ENCODE data around the gene TTC39B. TPM values are rescaled to one million over a fixed set of nuclear protein-coding genes. Genes with fewer than 3 reads are reported as not detected.

The TTC39B gene
- total and polyA plus RNA-seq, 7 donors: 0.18 to 13.1 (median 1.8) TPM

- no peaks in the 10 kb centered on the region for H3K27me3 ChIP-seq (ENCODE audit: insufficient read depth in 3 of 3, low read length in 2 of 3)
- intact Hi-C loops (cut with DNase I): loop anchor here in 1 of 2 donors (10.0 kb wide), 1 partner anchor 332 kb away; no protein-coding TSS in a partner anchor
- DNase-seq (no peak), ATAC-seq (no peak)
- H3K36me3 ChIP-seq (ENCODE audit: insufficient read depth in 1 of 2, low read depth in 1 of 2): no peaks in the 10 kb centered on the region
- TF ChIP-seq, protein P1, sequence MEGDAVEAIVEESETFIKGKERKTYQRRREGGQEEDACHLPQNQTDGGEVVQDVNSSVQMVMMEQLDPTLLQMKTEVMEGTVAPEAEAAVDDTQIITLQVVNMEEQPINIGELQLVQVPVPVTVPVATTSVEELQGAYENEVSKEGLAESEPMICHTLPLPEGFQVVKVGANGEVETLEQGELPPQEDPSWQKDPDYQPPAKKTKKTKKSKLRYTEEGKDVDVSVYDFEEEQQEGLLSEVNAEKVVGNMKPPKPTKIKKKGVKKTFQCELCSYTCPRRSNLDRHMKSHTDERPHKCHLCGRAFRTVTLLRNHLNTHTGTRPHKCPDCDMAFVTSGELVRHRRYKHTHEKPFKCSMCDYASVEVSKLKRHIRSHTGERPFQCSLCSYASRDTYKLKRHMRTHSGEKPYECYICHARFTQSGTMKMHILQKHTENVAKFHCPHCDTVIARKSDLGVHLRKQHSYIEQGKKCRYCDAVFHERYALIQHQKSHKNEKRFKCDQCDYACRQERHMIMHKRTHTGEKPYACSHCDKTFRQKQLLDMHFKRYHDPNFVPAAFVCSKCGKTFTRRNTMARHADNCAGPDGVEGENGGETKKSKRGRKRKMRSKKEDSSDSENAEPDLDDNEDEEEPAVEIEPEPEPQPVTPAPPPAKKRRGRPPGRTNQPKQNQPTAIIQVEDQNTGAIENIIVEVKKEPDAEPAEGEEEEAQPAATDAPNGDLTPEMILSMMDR (IDR thresholded peaks at IDR 0.05): no peak
- no peak overlapping the region for H3K27ac ChIP-seq
- no peaks in the 10 kb centered on the region for H3K4me1 ChIP-seq
- 66 to 93% (median 81%) methylated on average over 3 of the region's 3 CpGs for WGBS, 3 donors
- no peak overlapping the region for H3K4me3 ChIP-seq
- H3K9me3 ChIP-seq: no peaks in the 10 kb centered on the region
Measured at GRCh38 chr9:15272377-15272928, 34.6 kb downstream of the TTC39B start.

GRCh38 chr9:15271403-15271802 is 35.6 kb downstream of the TTC39B start:
- TF ChIP-seq, protein P1 (IDR thresholded peaks at IDR 0.05): no peak
- no peak overlapping the region for H3K27ac ChIP-seq

GRCh38 chr9:15268782-15269181 is 38.2 kb downstream of the TTC39B start:
- H3K4me1 ChIP-seq: no peaks in the 10 kb centered on the region
- no peaks in the 10 kb centered on the region for H3K27me3 ChIP-seq (ENCODE audit: insufficient read depth in 3 of 3, low read length in 2 of 3)
- no peaks in the 10 kb centered on the region for H3K9me3 ChIP-seq
- ATAC-seq (no peak), DNase-seq (no peak)
- 86 to 87% (median 86%) methylated on average over 3 of the region's 3 CpGs for WGBS, 3 donors
- H3K27ac ChIP-seq: no peak overlapping the region
- intact Hi-C loops (cut with DNase I): no loop called here
- no peaks in the 10 kb centered on the region for H3K36me3 ChIP-seq (ENCODE audit: insufficient read depth in 1 of 2, low read depth in 1 of 2)
- H3K4me3 ChIP-seq: no peak overlapping the region
- TF ChIP-seq, protein P1 (IDR thresholded peaks at IDR 0.05): no peak

More at GRCh38 chr9:15271403-15271802, 35.6 kb downstream of the TTC39B start:
- H3K36me3 ChIP-seq (ENCODE audit: insufficient read depth in 1 of 2, low read depth in 1 of 2): no peaks in the 10 kb centered on the region
- intact Hi-C loops (cut with DNase I): loop anchor here in 1 of 2 donors (10.0 kb wide), 1 partner anchor 333 kb away; no protein-coding TSS in a partner anchor
- H3K27me3 ChIP-seq (ENCODE audit: insufficient read depth in 3 of 3, low read length in 2 of 3): no peaks in the 10 kb centered on the region
- DNase-seq (no peak), ATAC-seq (no peak)
- H3K4me3 ChIP-seq: no peak overlapping the region
- H3K9me3 ChIP-seq: no peaks in the 10 kb centered on the region
- H3K4me1 ChIP-seq: no peaks in the 10 kb centered on the region
- WGBS, 3 donors: 90 to 93% (median 91%) methylated on average over 7 of the region's 7 CpGs

DNA sequence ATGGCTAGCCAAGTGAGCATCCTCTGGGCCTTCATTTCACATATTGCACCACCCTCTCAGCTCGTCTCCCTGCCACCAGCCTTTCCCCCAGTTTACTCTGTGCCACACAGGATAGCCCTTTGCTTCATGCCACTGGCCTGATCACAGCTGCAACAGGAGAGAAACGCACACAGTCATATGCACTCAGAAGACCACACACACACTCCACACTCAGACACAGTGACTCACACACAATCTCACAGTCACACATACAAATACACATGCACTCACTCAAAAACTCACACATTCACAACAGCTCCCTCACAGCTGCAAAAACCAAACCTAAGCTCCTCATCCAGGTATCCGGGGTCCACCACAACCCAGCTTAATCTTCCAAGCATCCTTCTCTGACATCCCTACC is 38.7 kb downstream of the TTC39B start:
- WGBS, 3 donors: 83 to 89% (median 88%) methylated on average over 3 of the region's 3 CpGs
- ATAC-seq (no peak), DNase-seq (no peak)
- TF ChIP-seq, protein P1 (IDR thresholded peaks at IDR 0.05): no peak
- H3K9me3 ChIP-seq: no peaks in the 10 kb centered on the region
- H3K4me3 ChIP-seq: no peak overlapping the region
- no peaks in the 10 kb centered on the region for H3K4me1 ChIP-seq
- H3K27ac ChIP-seq: no peak overlapping the region
- no peaks in the 10 kb centered on the region for H3K27me3 ChIP-seq (ENCODE audit: insufficient read depth in 3 of 3, low read length in 2 of 3)
- no peaks in the 10 kb centered on the region for H3K36me3 ChIP-seq (ENCODE audit: insufficient read depth in 1 of 2, low read depth in 1 of 2)
- intact Hi-C loops (cut with DNase I): no loop called here

DNA sequence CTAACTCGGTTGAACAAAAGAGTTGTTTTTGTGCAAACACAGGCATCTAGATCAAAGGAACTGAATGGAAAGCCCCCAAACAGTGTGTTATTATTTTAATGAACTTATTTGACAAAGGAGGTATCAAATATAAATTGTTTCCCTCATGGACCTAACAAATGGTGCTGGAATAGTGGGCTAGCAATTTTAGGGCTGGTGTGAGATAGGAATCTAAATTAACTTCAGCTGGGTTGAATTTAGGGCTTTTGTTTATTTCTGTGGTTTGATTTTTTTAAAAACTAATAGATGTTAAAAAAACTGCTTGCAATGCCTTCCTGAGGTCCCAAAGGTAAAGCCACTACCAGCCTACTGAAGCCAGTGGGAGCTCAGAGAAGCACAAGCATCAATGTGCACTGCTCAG is 42.1 kb downstream of the TTC39B start:
- DNase-seq (no peak), ATAC-seq (no peak)
- no peaks in the 10 kb centered on the region for H3K9me3 ChIP-seq
- intact Hi-C loops (cut with DNase I): no loop called here
- TF ChIP-seq, protein P1 (IDR thresholded peaks at IDR 0.05): no peak
- no peak overlapping the region for H3K4me3 ChIP-seq
- no peaks in the 10 kb centered on the region for H3K27me3 ChIP-seq (ENCODE audit: insufficient read depth in 3 of 3, low read length in 2 of 3)
- WGBS, 3 donors: 92 to 95% (median 93%) methylated on average over 1 of the region's 1 CpG
- H3K4me1 ChIP-seq: no peaks in the 10 kb centered on the region
- H3K36me3 ChIP-seq (ENCODE audit: insufficient read depth in 1 of 2, low read depth in 1 of 2): no peaks in the 10 kb centered on the region
- H3K27ac ChIP-seq: no peak overlapping the region
